ENCODE data around the gene CEP128.

Gene CEP128

DNA sequence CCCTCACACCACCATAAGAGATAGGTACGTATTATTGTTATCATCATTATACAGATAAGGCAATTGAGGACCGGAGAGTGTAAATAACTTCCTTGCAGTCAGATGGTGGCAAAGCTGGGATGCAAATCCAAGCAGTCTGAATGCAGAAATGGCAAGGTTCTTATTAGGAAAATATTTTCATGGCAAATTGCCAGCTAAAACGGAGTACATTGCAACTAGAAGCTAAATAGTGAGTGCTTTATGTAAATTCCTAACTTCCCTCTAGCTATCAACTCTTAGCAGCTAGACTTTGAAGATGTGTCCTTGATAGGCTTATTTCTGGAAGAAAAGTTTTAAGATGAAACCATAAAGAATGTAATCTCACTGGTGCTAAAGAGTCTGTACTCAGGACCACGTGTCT is 406.4 kb downstream of the CEP128 start:
- DNase-seq, result no peak

DNA sequence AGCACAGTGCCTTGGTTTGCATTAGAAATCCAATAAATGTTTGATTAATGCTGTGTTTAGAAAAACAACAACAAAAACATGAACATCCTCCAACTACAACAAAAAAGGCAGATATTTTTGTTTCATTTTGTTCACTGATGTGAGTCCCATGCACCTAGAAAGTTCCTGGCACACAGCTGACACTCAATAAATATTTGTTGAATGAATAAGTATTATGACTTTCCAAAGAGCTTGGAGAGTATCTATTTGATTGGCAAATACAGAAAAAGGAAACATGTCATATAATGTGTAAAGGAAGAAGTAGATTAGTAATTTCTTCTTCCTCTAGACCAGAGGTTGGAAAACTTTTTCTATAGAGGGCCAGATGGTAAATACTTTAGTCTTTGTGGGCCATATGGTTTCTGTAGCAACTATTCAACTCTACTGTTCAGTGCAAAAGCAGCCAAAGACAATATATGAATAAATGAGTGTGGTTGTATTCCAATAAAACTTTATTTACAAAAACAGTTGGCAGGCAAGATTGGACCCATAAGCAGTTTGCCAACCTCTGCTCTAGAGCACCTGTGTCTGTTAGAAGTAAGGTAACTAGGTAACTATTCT is 417.9 kb downstream of the CEP128 start:
- DNase-seq, result no peak

DNA sequence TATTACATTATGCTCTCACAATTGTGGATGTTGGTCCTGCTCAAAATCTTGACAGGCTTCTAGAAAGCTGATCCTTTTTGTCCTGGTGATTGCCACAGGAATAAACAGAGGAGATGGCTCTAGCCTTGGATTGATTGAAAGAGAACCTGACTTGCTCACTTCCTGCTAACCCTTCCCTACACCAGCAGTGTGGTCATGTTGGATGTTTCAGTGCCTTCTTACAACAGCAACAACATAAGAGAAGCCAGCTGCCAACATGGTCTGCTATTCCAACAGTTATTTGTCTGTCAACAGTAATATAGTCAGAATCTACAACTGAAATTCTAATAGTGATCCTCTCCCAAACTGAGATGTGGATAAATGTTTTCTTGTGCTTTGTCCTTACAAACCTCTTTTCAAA is 418.6 kb downstream of the CEP128 start:
- DNase-seq, result no peak

DNA sequence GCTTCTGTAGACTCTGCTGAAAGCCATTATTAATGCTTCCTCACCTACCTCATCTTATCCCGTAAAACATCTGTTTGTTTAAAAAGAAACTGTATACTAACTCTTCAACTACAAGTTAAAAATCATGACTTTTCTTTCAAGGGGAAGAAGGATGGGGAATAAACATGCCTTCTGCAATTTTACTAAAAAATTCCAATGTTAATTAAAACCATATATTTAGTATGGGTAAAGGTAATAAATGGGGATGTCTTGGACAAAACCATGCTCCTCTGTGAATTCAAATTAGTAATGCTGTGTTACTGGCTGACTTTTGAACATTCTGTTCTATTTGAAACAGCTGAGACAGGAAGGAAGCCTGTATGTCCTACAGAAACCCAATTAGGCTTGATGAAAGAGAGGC is 419.1 kb downstream of the CEP128 start:
- no peak for DNase-seq

DNA sequence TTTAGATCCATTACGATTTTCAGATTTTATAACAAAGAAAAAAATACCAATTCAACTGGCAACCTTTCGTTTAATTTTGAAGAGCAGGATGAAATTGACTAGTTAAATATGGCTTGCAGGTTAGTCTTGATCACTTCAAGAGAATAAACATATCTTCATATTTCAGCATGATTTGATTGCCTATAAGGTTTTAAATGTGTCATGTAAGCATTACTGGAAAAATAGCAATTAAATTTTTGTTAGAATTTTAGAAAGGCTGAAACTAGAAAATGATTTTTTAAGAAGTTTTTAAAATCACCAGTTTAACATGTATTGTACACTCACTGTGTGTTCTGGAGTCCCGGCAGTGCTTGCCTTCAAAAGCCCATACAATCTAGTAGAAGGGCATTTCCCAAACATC is 420.1 kb downstream of the CEP128 start:
- no peak for DNase-seq

DNA sequence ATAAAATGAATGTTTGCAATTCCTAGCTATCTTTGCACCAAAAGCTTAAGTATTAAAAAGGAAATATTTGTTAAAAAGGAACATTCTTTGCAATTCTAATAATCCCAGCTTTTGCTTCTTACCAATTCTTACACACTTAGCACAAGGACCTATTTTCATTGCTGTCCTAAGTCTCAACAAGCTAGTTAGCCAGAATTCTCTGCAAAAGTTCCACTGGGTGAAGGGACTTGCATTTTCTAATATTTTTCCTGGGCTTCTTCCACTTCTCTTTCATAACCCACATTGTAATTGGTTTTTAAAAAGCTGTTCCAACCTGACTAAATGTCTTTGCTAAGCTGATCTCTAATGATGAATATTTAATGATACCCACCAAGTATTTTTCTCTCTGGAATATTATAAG is 422.5 kb downstream of the CEP128 start:
- no peak for DNase-seq

DNA sequence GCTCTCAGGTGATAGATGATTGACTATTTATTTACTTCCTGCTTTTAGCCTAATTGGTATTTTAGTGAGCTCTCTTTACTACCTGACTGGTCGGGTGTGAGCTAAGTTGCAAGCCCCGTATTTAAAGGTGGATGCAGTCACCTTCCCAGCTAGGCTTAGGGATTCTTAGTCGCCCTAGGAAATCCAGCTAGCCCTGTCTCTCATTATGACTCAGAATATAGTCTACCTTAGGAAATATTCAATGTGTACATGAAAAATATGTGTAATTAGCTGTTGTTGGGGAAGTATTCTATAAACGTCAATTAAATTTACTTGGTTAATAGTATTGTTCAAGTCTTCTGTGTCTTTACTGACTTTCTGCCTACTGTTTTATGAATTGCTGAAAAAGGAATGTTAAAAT is 423.4 kb downstream of the CEP128 start:
- DNase-seq, result no peak

DNA sequence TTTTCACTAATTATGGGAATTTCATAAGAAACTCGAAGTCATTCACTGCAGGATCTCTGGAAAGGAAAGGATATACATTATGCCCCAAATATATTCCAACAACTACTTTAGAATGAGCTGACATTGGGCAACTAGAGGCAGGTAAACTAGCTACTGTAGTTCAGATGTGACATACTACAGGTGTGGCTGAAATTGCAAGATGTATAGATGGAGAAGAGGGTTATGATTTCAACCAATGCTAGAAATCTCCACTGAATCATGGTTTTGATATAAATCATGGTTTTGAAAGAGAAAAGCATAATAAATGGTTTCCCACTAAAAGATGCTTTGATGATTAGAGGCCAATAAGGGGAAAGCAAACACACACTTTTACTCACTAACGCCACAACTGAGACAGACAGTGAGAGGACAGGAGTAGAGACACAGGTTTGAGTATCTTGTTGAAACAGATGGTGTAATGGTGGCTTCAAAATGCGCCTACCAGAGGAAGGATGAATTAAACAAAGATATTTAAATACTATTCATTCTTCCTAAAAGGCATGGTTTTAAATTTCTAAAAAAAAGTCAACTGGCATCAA is 434.2 kb downstream of the CEP128 start:
- DNase-seq, result no peak

DNA sequence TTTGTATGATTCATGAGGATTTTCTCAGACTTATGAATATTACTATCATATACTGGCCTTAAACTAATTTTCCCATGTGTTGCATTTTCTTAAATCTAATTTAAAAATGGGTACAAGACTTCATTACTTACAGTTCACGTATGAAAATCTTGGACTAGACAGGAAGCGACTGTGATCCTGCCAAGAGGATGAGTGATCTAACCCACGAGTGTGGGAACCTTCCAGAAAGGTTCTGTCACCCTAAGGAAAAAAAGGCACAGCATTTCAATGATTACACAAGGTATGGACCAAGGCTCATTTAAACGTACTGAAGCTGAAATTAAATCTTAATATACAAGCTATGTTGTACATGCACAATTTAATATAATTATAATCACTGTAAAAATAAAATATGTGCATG is 436.8 kb downstream of the CEP128 start:
- DNase-seq, result no peak

DNA sequence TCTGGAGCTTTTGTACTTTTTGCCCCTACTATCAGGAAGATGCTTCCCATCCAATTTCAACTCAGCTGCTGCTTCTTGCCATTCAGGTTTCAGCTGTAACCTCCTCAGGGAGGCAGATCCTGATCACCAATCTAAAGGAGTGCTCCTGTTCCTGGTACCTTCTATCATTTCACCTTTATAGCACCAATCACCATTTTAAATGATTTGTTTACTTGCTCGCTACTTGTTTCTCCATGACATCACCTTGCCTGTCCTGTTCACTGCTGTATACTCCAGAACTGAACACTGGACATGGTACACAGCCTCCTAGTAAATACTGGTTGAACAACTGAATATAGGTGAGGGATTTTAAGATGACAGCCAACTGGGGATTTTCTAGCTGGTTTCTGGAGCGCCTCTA is 443.0 kb downstream of the CEP128 start:
- no peak for DNase-seq

DNA sequence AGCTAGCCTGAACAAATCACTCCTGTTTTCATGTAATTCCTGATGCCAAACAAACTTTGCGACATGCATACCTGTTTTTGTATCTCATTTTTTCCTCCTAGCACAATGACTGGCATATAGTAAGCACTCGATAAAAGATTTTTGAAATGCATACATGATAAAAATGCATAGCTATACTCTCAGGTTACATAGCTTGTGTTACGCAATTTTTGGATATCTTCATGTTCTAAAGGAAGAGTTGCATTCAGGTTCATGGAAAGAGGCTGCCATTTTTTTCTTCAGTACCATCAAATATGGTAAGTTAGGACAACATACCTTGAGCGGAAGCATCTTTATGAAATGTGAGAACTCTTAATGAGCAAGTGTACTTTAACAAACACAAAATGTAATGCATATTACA is 445.4 kb downstream of the CEP128 start:
- DNase-seq, result no peak

DNA sequence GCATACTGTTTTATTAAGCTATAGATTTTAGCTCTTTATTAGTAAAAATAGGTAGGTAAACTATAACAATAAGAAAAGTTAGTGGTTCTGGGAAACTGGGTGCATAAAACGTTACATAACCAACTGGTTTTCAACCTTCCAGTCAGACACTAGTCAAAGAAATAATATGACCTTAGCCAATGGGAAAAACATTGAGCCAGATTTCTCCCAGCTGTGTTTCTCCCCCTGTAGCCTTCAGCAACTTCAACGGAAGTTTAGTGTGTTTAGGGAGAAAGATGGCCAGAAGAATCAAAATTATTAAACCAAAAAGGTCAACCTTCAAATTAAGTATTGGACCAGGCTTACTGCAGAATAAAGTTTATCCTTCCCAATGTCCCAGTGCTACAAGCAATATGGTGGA is 446.8 kb downstream of the CEP128 start:
- no peak for DNase-seq

DNA sequence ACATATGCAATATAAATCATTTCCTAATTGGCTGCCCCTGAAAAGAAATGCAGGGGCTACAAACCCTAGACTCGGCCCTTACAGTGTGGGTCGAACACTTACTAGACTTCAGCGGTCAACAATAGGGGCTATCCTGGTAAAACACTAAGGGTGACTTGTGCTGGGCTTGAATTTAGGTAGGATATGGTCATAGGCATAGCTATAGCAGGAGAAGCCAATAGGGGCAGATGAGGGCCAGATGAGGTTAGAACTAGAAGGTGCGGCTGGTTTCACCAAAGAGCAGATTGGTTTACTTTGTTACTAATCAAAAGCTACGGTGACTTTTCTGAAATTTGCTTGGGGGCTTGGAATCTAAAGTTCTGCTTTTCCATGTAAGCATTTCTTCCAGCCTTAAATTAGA is 447.9 kb downstream of the CEP128 start:
- DNase-seq, result no peak

DNA sequence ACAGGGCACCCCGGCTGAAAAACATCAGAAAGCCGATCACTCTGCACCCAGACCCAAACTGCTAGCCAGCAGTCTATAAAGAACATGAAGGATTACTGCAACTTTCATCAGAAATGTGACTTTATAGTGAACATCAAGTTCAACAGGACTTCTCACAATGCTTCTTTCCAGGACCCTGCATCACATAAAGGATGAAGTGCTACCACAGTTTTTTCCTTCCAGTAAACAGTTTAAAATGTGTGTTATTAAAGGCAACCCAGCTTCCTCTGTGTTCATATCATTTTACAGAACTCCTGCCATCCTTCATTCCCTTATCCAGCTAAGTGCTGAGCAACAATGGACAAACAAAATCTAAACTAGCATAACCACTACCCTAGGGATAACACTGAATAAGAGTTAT is 449.9 kb downstream of the CEP128 start:
- no peak for DNase-seq

DNA sequence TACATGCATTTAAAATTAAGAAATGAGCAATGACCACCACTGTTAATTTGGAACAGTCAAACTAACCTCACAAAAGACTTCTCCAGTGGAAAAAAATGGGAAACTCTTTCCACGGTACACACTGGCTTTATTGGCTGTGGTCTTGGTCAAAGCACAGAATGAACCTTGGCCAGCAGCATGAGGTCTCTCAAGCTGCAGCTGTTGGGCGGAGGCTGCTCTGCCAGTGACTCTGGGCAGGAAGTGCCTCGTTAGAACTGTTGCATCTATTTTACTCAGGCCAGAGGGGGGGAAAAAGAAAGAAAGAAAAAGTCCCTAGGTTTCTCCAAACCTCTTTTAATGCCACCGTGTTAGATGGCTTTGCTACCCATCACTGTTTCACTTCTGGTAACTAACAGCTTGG is 450.4 kb downstream of the CEP128 start:
- DNase-seq, result peak; percentile 33

DNA sequence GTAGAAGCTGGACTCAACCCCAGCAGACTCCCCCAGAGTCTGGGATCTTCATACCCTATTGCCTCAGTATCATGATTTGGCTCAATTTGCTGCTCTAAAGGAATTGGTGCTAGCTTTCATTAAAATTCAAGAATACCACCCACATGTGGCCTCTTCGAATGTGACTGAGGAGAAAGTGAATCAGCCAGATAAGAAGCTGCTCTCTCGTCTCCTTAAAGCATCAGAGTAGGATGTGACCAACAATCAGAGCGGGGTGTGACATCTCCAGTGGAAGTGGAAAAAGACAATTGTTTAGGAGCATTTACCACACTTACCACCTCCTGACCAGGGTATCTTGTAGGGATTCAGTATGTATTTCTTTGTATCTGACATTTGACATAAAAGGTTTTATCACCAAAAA is 452.0 kb downstream of the CEP128 start:
- no peak for DNase-seq

DNA sequence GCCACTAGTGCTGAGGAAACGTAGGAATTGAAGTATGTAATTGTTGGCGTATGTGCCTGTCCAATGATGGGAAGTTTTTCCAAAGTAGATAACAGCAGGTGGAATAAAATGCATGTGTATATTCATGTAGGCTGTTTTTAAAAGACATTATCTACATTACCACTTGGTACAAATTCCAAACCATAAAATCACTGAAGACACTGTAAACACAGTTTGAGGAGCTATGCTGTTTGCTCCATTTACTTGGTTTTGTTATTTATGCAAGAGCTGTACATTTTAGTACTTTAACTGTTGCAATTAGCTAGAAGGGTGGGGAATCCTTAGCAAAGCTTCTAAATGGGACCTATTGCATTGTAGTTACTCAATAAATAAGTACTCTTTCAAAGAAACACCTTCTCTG is 455.8 kb downstream of the CEP128 start:
- DNase-seq, result no peak

DNA sequence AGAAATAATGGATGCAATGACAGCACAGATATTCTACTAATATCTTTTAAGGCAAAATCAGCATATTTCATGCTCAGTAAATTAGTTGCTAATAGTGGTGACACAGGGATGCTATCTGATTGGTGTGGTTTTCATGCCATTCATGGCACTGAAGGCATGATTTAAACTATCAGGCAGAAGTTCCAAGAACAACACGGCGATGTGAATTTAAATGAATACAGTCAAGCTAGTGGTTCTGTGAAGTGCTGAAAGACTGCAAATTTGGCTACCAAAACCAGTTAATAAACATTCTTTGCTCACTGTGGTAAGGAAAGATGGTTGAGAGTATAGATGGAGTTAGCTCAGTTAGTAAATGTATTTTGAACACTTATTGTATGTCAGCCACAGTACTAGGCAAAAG is 458.2 kb downstream of the CEP128 start:
- no peak for DNase-seq

DNA sequence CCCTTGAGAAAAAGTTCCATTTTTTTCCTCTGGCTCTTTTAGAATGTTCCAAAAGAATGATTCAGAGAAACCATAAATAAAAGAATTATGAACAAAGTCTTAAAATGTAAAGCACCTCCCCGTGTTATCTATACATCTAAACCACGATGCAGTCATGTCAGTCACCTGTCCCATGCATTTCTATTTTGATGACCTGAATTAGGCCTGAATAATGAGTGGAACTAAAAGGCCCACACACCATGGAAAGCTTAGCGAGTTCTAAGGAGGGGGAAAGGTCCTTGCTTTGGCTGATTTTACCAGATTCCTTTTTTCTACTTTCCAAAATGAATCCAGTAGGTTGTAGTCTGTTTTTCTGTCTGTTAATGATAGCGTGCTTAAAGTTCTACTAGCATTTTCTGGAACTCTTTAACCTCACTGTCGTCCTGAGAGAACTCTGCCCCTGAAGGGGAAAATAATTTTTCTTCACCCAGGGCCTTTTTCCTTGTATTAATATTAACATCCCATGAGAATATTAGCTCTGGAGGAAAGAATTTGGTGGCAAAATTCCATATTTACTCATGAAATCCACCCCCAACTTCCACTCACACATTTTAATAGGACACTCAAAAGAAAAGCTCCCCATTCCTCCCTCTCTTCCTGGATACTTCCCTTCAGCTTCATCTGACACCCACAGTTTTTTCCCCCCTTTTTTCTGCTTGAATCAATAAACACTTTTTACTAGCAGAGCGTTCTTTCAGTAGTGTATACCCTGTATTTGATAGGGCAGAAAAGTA is 464.0 kb downstream of the CEP128 start:
- DNase-seq, result no peak

DNA sequence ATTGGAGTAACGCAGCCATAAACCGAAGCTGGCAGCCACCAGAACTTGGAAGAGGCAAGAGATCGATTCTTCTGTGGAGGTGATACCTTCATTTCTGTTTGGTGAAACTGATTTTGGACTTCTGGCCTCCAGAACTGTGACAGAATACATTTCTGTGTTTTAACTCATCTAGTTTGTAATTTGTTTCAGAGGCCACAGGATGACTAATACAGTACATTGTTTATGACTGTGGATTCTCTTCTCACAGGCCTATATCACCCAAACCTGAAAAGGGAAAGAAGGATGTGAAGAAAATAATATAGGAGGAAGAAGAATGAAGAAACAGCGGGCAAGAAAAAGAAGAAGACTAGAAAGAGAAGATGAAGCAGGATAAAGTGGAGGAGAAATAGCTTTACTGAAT is 466.5 kb downstream of the CEP128 start:
- no peak for DNase-seq

DNA sequence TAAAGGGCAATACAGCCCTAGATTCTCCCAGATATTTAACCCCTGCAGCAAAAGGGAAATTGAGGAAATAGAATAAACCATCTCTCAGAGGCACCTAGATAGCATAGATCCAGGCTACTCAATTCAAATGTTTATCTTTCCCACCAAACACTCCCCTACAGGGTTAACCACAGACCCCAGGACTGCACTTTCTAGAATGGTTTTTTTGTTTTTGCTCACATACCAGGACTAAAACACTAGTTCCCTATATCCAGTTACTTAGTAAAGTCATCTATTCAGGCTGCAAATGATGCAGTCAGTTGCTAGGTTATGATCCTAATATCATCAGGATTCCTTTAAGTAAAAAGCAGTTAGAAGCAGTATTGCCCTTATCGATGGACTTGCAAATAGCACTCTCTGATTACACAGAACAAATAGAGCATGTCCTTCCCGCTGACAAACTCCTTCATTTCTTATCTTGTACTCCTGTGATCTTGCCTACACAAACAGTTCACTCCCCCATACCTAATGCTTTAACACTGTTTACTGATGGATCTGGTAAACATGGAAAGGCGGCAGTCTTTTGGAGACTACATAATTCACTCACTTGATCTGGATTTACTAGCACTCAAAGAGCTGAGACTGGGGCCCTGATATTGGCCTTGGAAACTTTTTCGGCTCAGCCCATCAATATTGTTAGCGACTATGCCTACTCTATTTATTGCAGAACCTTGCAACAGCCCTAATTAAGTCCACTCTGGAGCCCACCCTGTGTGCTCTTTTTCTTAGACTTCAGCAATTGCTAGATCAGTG is 473.0 kb downstream of the CEP128 start:
- DNase-seq, result no peak

DNA sequence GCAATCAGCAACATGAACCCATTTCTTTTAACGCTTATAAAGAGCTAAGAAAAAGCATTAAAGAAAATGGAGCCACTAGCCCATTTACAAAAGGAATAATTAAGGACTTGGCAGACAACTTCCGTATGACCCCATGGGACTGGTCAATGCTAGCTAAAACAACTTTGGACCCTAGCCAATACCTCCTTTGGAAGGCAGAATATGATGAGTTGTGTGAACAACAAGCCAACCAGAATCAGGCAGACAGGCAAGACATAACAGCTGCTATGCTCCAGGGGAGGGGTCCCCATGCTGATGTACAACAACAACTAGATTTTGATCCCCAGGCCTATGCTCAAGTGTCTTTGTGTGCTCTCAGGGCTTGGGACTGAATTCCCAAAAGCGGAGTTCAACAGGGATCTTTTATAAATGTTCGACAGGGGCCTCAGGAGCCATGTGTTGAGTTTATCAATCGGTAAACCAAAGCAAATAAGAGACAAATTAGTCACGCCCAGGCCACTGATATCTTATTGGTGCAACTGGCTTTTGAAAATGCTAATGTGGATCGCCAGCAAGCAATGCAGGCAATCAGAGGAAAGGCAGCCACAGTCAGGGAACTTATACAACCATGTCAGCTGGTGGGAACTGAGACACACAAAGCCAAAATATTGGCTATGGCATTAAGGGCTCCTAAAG is 475.9 kb downstream of the CEP128 start:
- DNase-seq, result no peak

DNA sequence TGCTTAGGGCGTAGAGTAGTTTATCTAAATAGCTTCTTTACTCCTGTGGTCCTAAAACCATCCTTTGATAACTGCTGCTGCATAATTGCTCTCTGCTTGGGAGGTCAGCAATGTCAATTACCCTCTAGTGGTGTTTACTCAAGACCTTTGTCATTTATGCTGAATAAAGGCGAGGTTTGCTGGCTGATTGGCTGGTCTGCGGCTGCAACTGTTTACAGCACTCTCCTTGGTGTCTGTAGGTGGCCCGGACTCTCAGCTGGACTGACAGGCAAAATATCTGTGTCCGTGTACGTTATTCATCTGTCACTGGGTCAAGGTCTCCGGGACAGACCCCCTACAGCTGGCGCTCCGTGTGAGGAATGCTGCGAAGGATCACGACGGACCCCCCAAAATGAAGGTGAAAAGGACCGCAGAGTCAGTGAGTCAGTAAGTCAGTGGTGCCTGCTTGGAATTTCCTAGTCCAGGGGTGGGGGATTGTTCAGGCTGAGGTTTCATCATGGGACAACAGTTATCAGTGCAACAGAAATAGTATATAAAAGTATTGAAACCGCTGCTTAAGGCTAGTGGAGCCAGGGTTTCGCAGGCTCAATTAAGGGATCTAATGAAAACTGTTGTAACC is 476.9 kb downstream of the CEP128 start:
- no peak for DNase-seq

Measured in MV-4-11 (cell line).